Gastroesophageal sphincter (tissue), 4 donors: ENCODE data around the gene MYO9A. TPM values are rescaled to one million over a fixed set of nuclear protein-coding genes. Genes with fewer than 3 reads are reported as not detected.

Source experiments
- ATAC-seq: fragments of 150-250 bp; one replicate; pipeline ENCODE4 v1.9.1; 2016; ENCODE audit warnings: mild to moderate bottlenecking, moderate library complexity
- H3K27ac ChIP-seq, 4 donors: fragments of 200-600 bp; sonication (generic) in 3 of 4; 1 replicate in 3 of 4; 2 replicates in 1 of 4; pipeline ENCODE4 v1.5.1; 2016 to 2019
- H3K27me3 ChIP-seq: fragments of 200-600 bp; sonication (generic); one replicate; pipeline ENCODE4 v1.5.1; 2019
- H3K36me3 ChIP-seq, 2 donors: fragments of 200-600 bp; sonication (generic); one replicate each; pipeline ENCODE4 v1.5.1; 2019; ENCODE audit warnings: control low read depth in 1 of 2
- H3K4me1 ChIP-seq, 3 donors: fragments of 200-600 bp; sonication (generic); 1 replicate in 2 of 3; 2 replicates in 1 of 3; pipeline ENCODE4 v1.5.1; 2016 to 2019; ENCODE audit warnings: control low read depth in 2 of 3
- H3K4me3 ChIP-seq, 2 donors: fragments of 200-600 bp; sonication (generic); one replicate each; pipeline ENCODE4 v1.5.1; 2019; ENCODE audit warnings: mild to moderate bottlenecking in 1 of 2, moderate library complexity in 1 of 2
- H3K9me3 ChIP-seq, 3 donors: fragments of 200-600 bp; sonication (generic); one replicate each; pipeline ENCODE4 v1.5.1; 2017 to 2019; ENCODE audit warnings: control low read depth in 2 of 3
- CTCF ChIP-seq, 4 experiments: fragments of 200-600 bp in 2 of 4; fragments of 450-650 bp in 2 of 4; sonication (generic) in 1 of 4; IDR thresholded peaks; one replicate each; pipeline ENCODE4 v1.5.1; 2017 to 2019; ENCODE audit warnings: antibody characterized with exemption in 4 of 4, mild to moderate bottlenecking in 2 of 4, moderate library complexity in 2 of 4
- EP300 ChIP-seq: sonication (generic); formaldehyde crosslinking; IDR thresholded peaks from one replicate; pipeline ENCODE4 v1.6.1; 2017; ENCODE audit warnings: antibody characterized with exemption, mild to moderate bottlenecking
- POLR2A ChIP-seq, 2 donors: fragments of 450-650 bp; IDR thresholded peaks; one replicate each; pipeline ENCODE4 v1.6.1; 2017; ENCODE audit warnings: antibody characterized with exemption in 2 of 2, mild to moderate bottlenecking in 2 of 2, moderate library complexity in 1 of 2
- POLR2AphosphoS5 ChIP-seq: sonication (generic); formaldehyde crosslinking; IDR thresholded peaks from one replicate; pipeline ENCODE4 v1.6.1; 2017; ENCODE audit warnings: antibody characterized with exemption
- WGBS, 2 donors: methylation state at CpG; one replicate each; pipeline ENCODE4 v1.1.5; 2018; ENCODE audit warnings: low coverage in 1 of 2; 5-methylcytosine and 5-hydroxymethylcytosine counted together
- total RNA-seq, 4 donors: library from RNA; depleted of rRNA; stranded (reverse); fragments of >200 nt; gene quantifications; one replicate each; pipeline ENCODE4 v1.1.0, GENCODE V29; 2016

MYO9A gene
- total RNA-seq, 4 donors from 2014 or later = 74.5 to 118 (median 108) TPM

DNA sequence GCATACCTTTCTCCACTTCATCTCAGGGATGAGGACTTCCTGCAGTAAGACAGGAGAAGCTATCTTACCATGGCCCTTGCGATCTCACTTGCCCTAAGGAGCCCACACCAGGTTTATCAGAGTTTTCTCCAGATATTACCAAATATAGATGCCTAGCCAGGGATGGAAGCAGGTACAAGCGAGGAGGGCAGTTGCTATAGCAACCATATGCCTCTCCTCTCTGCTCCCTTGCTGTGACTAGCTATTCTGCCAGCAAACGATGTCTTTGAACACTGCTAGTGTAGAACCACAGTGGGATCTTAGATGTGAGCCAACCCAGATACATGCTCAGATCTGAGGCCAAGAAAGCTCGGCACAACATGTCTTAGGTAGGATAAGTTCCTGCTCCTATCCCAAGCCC is 45.8 kb upstream of the MYO9A start:
- WGBS, 2 donors = 100% methylated on average over 1 of the region's 4 CpGs; no CpG with 5 or more reads in 1 of the 2 donors
- Histone ChIP-seq H3K27ac (no peak overlapping the region), H3K4me3 (no peak overlapping the region), H3K27me3 (peaks cover 13% of the 10 kb centered on the region), H3K36me3 (no peaks in the 10 kb centered on the region), H3K4me1 (peaks cover 0 to 12% (median 0%) of the 10 kb centered on the region in 3 donors), H3K9me3 (no peaks in the 10 kb centered on the region)
- ATAC-seq = no peak
- TF ChIP-seq CTCF (IDR thresholded peaks at IDR 0.05) = no peak
- TF ChIP-seq POLR2AphosphoS5 = no peak
- no peak for TF ChIP-seq EP300
- no peak for TF ChIP-seq POLR2A (IDR thresholded peaks at IDR 0.05)

DNA sequence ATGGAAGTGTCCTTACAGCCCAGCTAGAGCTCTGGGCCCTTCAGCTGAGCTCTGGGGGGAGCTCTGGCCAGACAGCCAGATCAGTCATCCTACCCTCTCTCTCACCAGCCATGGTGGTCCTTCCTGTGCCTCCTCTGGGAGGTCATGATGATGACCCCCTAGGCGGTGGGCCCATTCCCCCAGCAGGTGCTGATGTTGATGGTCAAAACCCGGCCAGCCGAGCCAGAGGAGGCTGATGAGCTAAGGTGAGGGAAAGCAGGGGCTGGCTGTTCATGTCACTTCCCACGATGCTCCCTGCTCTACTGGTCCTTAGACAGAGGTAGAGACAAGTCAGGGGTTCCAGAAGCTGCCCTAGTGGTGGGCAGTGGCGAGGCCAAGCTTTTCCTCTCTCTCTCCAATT is 44.6 kb upstream of the MYO9A start:
- H3K4me3 ChIP-seq = no peak overlapping the region
- no peaks in the 10 kb centered on the region for H3K36me3 ChIP-seq
- H3K9me3 ChIP-seq = no peaks in the 10 kb centered on the region
- H3K4me1 ChIP-seq = peaks cover 0 to 12% (median 0%) of the 10 kb centered on the region in 3 donors
- no peak for TF ChIP-seq CTCF (IDR thresholded peaks at IDR 0.05)
- no peak for TF ChIP-seq POLR2A (IDR thresholded peaks at IDR 0.05)
- no peak for TF ChIP-seq POLR2AphosphoS5
- no peak for TF ChIP-seq EP300
- no peak for ATAC-seq
- H3K27me3 ChIP-seq = peaks cover 5% of the 10 kb centered on the region
- WGBS, 2 donors = 93 to 100% methylated on average over 1 to 2 of the region's 5 CpGs
- no peak overlapping the region for H3K27ac ChIP-seq

DNA sequence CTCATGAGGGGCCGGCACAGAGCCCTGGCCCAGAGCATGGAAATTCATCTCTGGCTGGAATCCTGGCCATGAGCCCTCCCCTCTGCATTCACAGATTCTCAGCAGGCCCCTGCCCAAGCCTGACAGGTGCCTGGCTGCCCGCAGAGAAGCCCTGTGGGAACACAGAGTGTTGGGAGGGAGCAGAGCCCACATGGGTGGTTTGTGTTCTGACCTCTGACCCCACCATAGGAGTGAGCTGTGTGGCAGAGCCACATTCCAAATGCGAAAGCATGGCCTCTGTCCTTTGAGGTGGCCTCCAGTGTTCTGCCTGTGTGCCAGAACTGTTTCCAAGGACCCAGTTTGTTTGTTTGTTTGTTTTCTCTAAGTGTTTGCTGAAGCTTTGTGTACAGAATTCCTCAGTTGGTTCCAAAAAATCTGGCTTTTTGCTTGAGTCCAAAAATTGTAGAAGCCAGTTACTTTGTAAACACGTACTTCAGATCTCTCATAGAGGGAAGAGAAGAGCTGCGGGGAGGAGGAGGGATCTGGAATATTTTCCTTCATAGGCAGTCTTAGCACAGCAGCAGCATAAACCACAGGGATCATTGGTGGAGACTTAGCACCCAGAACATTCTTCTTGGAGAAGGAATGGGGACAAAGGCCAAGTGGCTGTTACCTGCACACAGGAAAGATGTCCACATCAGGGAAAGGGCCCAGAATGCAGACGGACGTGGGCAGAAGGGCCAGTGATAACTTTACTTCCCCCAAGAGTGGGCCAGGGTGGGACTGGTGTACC is 43.6 kb upstream of the MYO9A start:
- ATAC-seq = no peak
- Histone ChIP-seq H3K4me1 (peaks cover 0 to 13% (median 0%) of the 10 kb centered on the region in 3 donors), H3K9me3 (no peaks in the 10 kb centered on the region), H3K4me3 (no peak overlapping the region), H3K27me3 (no peaks in the 10 kb centered on the region), H3K27ac (no peak overlapping the region), H3K36me3 (no peaks in the 10 kb centered on the region)
- TF ChIP-seq POLR2AphosphoS5 (no peak), CTCF (IDR thresholded peaks at IDR 0.05) (no peak), POLR2A (IDR thresholded peaks at IDR 0.05) (no peak), EP300 (no peak)
- WGBS, 2 donors = 61 to 72% methylated on average over 3 to 4 of the region's 7 CpGs

GRCh38 chr15:72160696-72161245 is 42.8 kb upstream of the MYO9A start:
- TF ChIP-seq POLR2A (IDR thresholded peaks at IDR 0.05) (no peak), POLR2AphosphoS5 (no peak), CTCF (IDR thresholded peaks at IDR 0.05) (no peak), EP300 (no peak)
- Histone ChIP-seq H3K4me1 (peaks cover 0 to 20% (median 0%) of the 10 kb centered on the region in 3 donors), H3K27ac (no peak overlapping the region), H3K9me3 (no peaks in the 10 kb centered on the region), H3K36me3 (no peaks in the 10 kb centered on the region), H3K27me3 (no peaks in the 10 kb centered on the region), H3K4me3 (no peak overlapping the region)
- 80% methylated on average over 1 of the region's 5 CpGs; no CpG with 5 or more reads in 1 of the 2 donors for WGBS, 2 donors
- no peak for ATAC-seq

DNA sequence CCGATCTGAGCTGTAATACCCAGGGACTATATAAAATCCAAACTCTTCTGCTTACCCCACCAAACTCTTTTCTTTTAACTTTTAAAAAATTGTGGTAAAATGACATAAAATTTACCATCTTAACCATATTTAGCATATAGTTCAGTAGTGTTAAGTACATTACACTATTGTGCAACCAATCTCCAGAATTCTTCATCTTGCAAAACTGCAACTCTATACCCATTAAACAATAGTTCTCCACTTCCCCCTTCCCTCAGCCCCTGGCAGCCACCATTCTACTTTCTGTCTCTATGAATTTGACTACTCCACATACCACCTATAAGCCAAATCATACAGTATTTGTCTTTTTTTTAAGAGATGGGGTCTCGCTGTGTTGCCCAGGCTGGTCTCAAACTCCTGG is 39.0 kb upstream of the MYO9A start:
- Histone ChIP-seq H3K4me3 (no peak overlapping the region), H3K27ac (peak overlapping the region in 2 of 4 donors; percentile 89 to 92), H3K27me3 (no peaks in the 10 kb centered on the region), H3K4me1 (peaks cover 0 to 53% (median 6%) of the 10 kb centered on the region in 3 donors), H3K36me3 (no peaks in the 10 kb centered on the region), H3K9me3 (no peaks in the 10 kb centered on the region)
- no peak for ATAC-seq
- TF ChIP-seq POLR2A (IDR thresholded peaks at IDR 0.05) = no peak
- TF ChIP-seq CTCF (IDR thresholded peaks at IDR 0.05) = no peak
- 79 to 87% methylated on average over 2 of the region's 2 CpGs for WGBS, 2 donors
